Gastrocnemius medialis (tissue), 4 donors: ENCODE results near the gene HIVEP3.

Experiments used
- CTCF ChIP-seq, 5 experiments: fragments of 450-650 bp in 3 of 5; fragments of 200-600 bp in 2 of 5; sonication (generic) in 2 of 5; IDR thresholded peaks in 4 of 5; conservative IDR thresholded peaks in 1 of 5; 1 replicate in 4 of 5; 2 replicates in 1 of 5; pipeline ENCODE4 v1.5.1; 2016 to 2019; ENCODE audit warnings: antibody characterized with exemption in 5 of 5, mild to moderate bottlenecking in 3 of 5, moderate library complexity in 3 of 5
- POLR2A ChIP-seq, 2 donors: fragments of 450-650 bp; IDR thresholded peaks; one replicate each; pipeline ENCODE4 v1.6.1; 2017; ENCODE audit warnings: antibody characterized with exemption in 2 of 2, mild to moderate bottlenecking in 2 of 2, moderate library complexity in 2 of 2

- TF ChIP-seq CTCF (IDR thresholded peaks at IDR 0.05 in 4 of 5, conservative IDR thresholded peaks at IDR 0.05 in 1 of 5) (no peak), POLR2A (IDR thresholded peaks at IDR 0.05) (no peak)
Observed at GRCh38 chr1:41740630-41741239, 178.0 kb downstream of the HIVEP3 start.
